HepG2 (cell line): ENCODE results near the gene SMIM1. TPM values are rescaled to one million over a fixed set of nuclear protein-coding genes. Genes with fewer than 3 reads are reported as not detected.

Experiments
- AHDC1 ChIP-seq: sonication (generic); formaldehyde crosslinking; IDR thresholded peaks from 2 replicates; pipeline ENCODE4 v1.5.1; 2020; ENCODE audit warnings: mild to moderate bottlenecking, missing genetic modification reagents, borderline replicate concordance
- ARHGAP35 ChIP-seq: sonication (generic); formaldehyde crosslinking; IDR thresholded peaks from 2 replicates; pipeline ENCODE4 v1.9.0; 2022; ENCODE audit warnings: mild to moderate bottlenecking, inconsistent platforms, moderate library complexity, missing genetic modification reagents, borderline replicate concordance
- CSRNP2 ChIP-seq: sonication (generic); formaldehyde crosslinking; conservative IDR thresholded peaks from 2 replicates; pipeline ENCODE4 v1.8.0; 2022; ENCODE audit warnings: low read depth, missing genetic modification reagents
- IRF9 ChIP-seq: sonication (generic); formaldehyde crosslinking; IDR thresholded peaks from 2 replicates; pipeline ENCODE4 v1.8.0; 2022; ENCODE audit warnings: missing genetic modification reagents, mild to moderate bottlenecking, borderline replicate concordance
- MEIS1 ChIP-seq: sonication (generic); formaldehyde crosslinking; IDR thresholded peaks from 2 replicates; pipeline ENCODE4 v1.9.0; 2021; ENCODE audit warnings: mild to moderate bottlenecking, missing genetic modification reagents, moderate library complexity, borderline replicate concordance
- MLLT10 ChIP-seq: sonication (generic); formaldehyde crosslinking; IDR thresholded peaks from 2 replicates; pipeline ENCODE4 v1.4.0; 2020; ENCODE audit warnings: missing genetic modification reagents
- NR2F1 ChIP-seq, 2 experiments: fragments of 450-650 bp in 1 of 2; formaldehyde crosslinking in 1 of 2; IDR thresholded peaks; 2 replicates each; pipeline versions ENCODE4 v1.5.0 to v1.6.1; 2016 to 2020; ENCODE audit warnings: mild to moderate bottlenecking in 1 of 2, missing compliant biosample characterization in 1 of 2, missing genetic modification reagents in 1 of 2, moderate library complexity in 1 of 2
- RELA ChIP-seq: sonication (generic); formaldehyde crosslinking; IDR thresholded peaks from 2 replicates; pipeline ENCODE4 v1.4.0; 2020; ENCODE audit warnings: missing genetic modification reagents
- TGIF2 ChIP-seq: IDR thresholded peaks from 2 replicates; pipeline ENCODE4 v1.6.1; 2016; ENCODE audit warnings: control low read depth, missing compliant biosample characterization
- XRCC5 ChIP-seq: fragments of 200-400 bp; formaldehyde crosslinking; optimal IDR thresholded peaks from 2 replicates; pipeline ENCODE3; 2017; ENCODE audit warnings: mild to moderate bottlenecking, low read length
- ZFP82 ChIP-seq: sonication (generic); formaldehyde crosslinking; IDR thresholded peaks from 2 replicates; pipeline ENCODE4 v1.5.1; 2020; ENCODE audit warnings: mild to moderate bottlenecking, missing genetic modification reagents, borderline replicate concordance
- ZNF335 ChIP-seq: sonication (generic); formaldehyde crosslinking; IDR thresholded peaks from 2 replicates; pipeline ENCODE4 v1.4.0; 2020; ENCODE audit warnings: missing genetic modification reagents
- ZNF33B ChIP-seq: sonication (generic); formaldehyde crosslinking; IDR thresholded peaks from 2 replicates; pipeline ENCODE4 v1.5.1; 2020; ENCODE audit warnings: mild to moderate bottlenecking, missing genetic modification reagents
- ZNF703 ChIP-seq: sonication (generic); formaldehyde crosslinking; IDR thresholded peaks from 2 replicates; pipeline ENCODE4 v1.5.1; 2020; ENCODE audit warnings: missing genetic modification reagents, mild to moderate bottlenecking, moderate library complexity, borderline replicate concordance
- ZNF770 ChIP-seq: sonication (generic); formaldehyde crosslinking; IDR thresholded peaks from 2 replicates; pipeline ENCODE4 v1.5.0; 2020; ENCODE audit warnings: mild to moderate bottlenecking, missing genetic modification reagents
- ZNF790 ChIP-seq: sonication (generic); formaldehyde crosslinking; IDR thresholded peaks from 2 replicates; pipeline ENCODE4 v1.8.0; 2022; ENCODE audit warnings: missing genetic modification reagents, mild to moderate bottlenecking, borderline replicate concordance
- polyA plus RNA-seq, 8 experiments: library from polyadenylated mRNA; depleted of rRNA in 3 of 8; stranded (reverse) in 7 of 8; unstranded in 1 of 8; fragments of >200 nt; fragmentation: Illumina TruSeq in 4 of 8; extraction: Trizol in 4 of 8; gene quantifications; 2 replicates each; pipeline versions ENCODE4 v1.2.1 to v1.2.3, GENCODE V29; 2011 to 2016; ENCODE audit warnings: low read depth in 4 of 8, missing spikeins in 1 of 8, mixed read lengths in 1 of 8; ENCODE audit not compliant: insufficient read depth in 1 of 8
- total RNA-seq, 5 experiments: library from RNA; depleted of rRNA; stranded (reverse); fragments of >200 nt; fragmentation: Illumina TruSeq; extraction: Trizol; gene quantifications; 2 replicates each; pipeline ENCODE4 v1.2.3, GENCODE V29; 2016; ENCODE audit warnings: low read depth in 1 of 5

SMIM1 gene
- total and polyA plus RNA-seq, 2 of the 13 experiments (the other 11 are each of a cell fraction or from before 2014, with no cell fraction given): 12.4 to 56.3 TPM

- no peak for TF ChIP-seq AHDC1
- TF ChIP-seq ZNF703 (CRISPR knock-in tag): peak; percentile 15; the same call in 1 of the 2 replicates
- no peak for TF ChIP-seq ZNF33B (CRISPR knock-in tag)
- TF ChIP-seq NR2F1 (CRISPR knock-in tag; IDR thresholded peaks at IDR 0.05): no peak
- TF ChIP-seq ZNF790 (CRISPR knock-in tag): peak; percentile 19; the same call in 1 of the 2 replicates
- no peak for TF ChIP-seq MLLT10
- TF ChIP-seq RELA (CRISPR knock-in tag): no peak
- 0 out of 2 replicates have a peak, but pooled peaks have one; percentile 11 for TF ChIP-seq IRF9
- TF ChIP-seq ZNF335: no peak
- no peak for TF ChIP-seq ZFP82 (CRISPR knock-in tag)
- no peak for TF ChIP-seq TGIF2 (CRISPR knock-in tag)
- TF ChIP-seq CSRNP2 (CRISPR knock-in tag): no peak
- TF ChIP-seq ARHGAP35 (CRISPR knock-in tag): no peak; the same call in 1 of the 2 replicates
- TF ChIP-seq XRCC5: peak; percentile 10
- TF ChIP-seq ZNF770 (CRISPR knock-in tag): no peak
- no peak for TF ChIP-seq MEIS1
Measured at GRCh38 chr1:3776231-3776961, 3.8 kb downstream of the SMIM1 start (continued).
